Mammary microvascular endothelial cell (primary cell): Measurements from ENCODE around the gene RPN1. TPM values are rescaled to one million over a fixed set of nuclear protein-coding genes. Genes with fewer than 3 reads are reported as not detected.

ENCODE experiments used
- total RNA-seq: library from RNA; depleted of rRNA; stranded (reverse); fragments of >200 nt; gene quantifications from 2 replicates; pipeline ENCODE4 v1.2.3, GENCODE V29; 2015

RPN1 gene
- total RNA-seq: 354 and 364 TPM in 2 replicates

GRCh38 chr3:128650096-128651050, at the start of gene RPN1:
Gene RPN1 (minus strand): TSS chr3:128650818. CDS start chr3:128650800, 18 bp downstream.

Other genes starting within 250 kb of the RPN1 start
- gene DNAJB8, start 183.9 kb downstream of the RPN1 start, total RNA-seq: not detected in 2 replicates
- 52.0 and 66.8 TPM in 2 replicates for gene GATA2, start 157.6 kb downstream of the RPN1 start, total RNA-seq
- gene RAB7A, start 75.4 kb upstream of the RPN1 start, total RNA-seq: 73.1 and 99.8 TPM in 2 replicates
- 46.5 and 51.1 TPM in 2 replicates for gene ACAD9, start 228.8 kb upstream of the RPN1 start, total RNA-seq